ENCODE results near the gene TMPRSS15.
A peak's percentile ranks its signal among the peaks of the same experiment; 100 is the strongest.

The TMPRSS15 gene

GRCh38 chr21:18251065-18251464, 152.5 kb downstream of the TMPRSS15 start:
- no peak for DNase-seq

GRCh38 chr21:18249672-18250071, 153.9 kb downstream of the TMPRSS15 start:
- DNase-seq = no peak
- intact Hi-C loops (cut with DNase I) = no loop called here

More at GRCh38 chr21:18251065-18251464, 152.5 kb downstream of the TMPRSS15 start:
- intact Hi-C loops (cut with DNase I) = no loop called here

- no peak for DNase-seq
- intact Hi-C loops (cut with DNase I) = no loop called here
These were observed 155.4 kb downstream of the TMPRSS15 start for GRCh38 chr21:18248171-18248570.

- intact Hi-C loops (cut with DNase I) = no loop called here
- DNase-seq = peak in 3 of 10 donors; percentile 11 to 69 (median 55)
These were observed 158.1 kb downstream of the TMPRSS15 start for GRCh38 chr21:18245464-18245967.

GRCh38 chr21:18244671-18245463, 158.7 kb downstream of the TMPRSS15 start, which contains the start of gene CHODL:
Gene CHODL (plus strand): TSS chr21:18244833. CDS start chr21:18245224, 391 bp downstream.
- intact Hi-C loops (cut with DNase I) = no loop called here
- DNase-seq = peak in 6 of 10 donors; percentile 10 to 82 (median 44)

GRCh38 chr21:18235545-18235944, 168.0 kb downstream of the TMPRSS15 start:
- intact Hi-C loops (cut with DNase I) = no loop called here

GRCh38 chr21:18228060-18228739, 175.4 kb downstream of the TMPRSS15 start:
- DNase-seq = no peak
- intact Hi-C loops (cut with DNase I) = no loop called here

More at GRCh38 chr21:18235545-18235944, 168.0 kb downstream of the TMPRSS15 start:
- DNase-seq = no peak

- intact Hi-C loops (cut with DNase I) = no loop called here
- DNase-seq = no peak
These were observed 181.2 kb downstream of the TMPRSS15 start for GRCh38 chr21:18222346-18222745.

GRCh38 chr21:18220498-18220897, 183.1 kb downstream of the TMPRSS15 start:
- intact Hi-C loops (cut with DNase I) = no loop called here
- no peak for DNase-seq

All from posterior cingulate gyrus (tissue), 11 donors.